Tibial nerve (tissue), 4 donors: ENCODE data around the gene PRR20B. TPM values are rescaled to one million over a fixed set of nuclear protein-coding genes. Genes with fewer than 3 reads are reported as not detected.
"Not testable (repeated sequence)": the region's sequence is repeated elsewhere in the genome, so short reads cannot be mapped to it uniquely, and the experiment has no call there.

ENCODE experiments used
- DNase-seq, 2 donors: peaks; one replicate each; pipeline ENCODE4 v3.0.0-alpha.2; 2019; ENCODE audit warnings: low spot score in 2 of 2
- H3K27ac ChIP-seq, 4 donors: fragments of 200-600 bp; sonication (generic) in 3 of 4; one replicate each; pipeline ENCODE4 v1.5.1; 2017 to 2019; ENCODE audit warnings: mild to moderate bottlenecking in 1 of 4
- H3K27me3 ChIP-seq, 2 donors: fragments of 200-600 bp; sonication (generic) in 1 of 2; one replicate each; pipeline versions ENCODE4 v1.5.1 to v1.6.0; 2017 to 2019
- H3K36me3 ChIP-seq, 3 donors: fragments of 200-600 bp; sonication (generic); one replicate each; pipeline ENCODE4 v1.5.1; 2018 to 2019
- H3K4me1 ChIP-seq, 4 donors: fragments of 200-600 bp; sonication (generic) in 3 of 4; one replicate each; pipeline ENCODE4 v1.5.1; 2017 to 2019
- H3K4me3 ChIP-seq, 4 donors: fragments of 200-600 bp; sonication (generic) in 3 of 4; one replicate each; pipeline ENCODE4 v1.5.1; 2017 to 2019; ENCODE audit warnings: mild to moderate bottlenecking in 1 of 4, moderate library complexity in 1 of 4
- H3K9me3 ChIP-seq, 4 donors: fragments of 200-600 bp; sonication (generic) in 3 of 4; one replicate each; pipeline ENCODE4 v1.5.1; 2017 to 2019
- CTCF ChIP-seq, 5 experiments: fragments of 200-600 bp in 3 of 5; fragments of 450-650 bp in 2 of 5; sonication (generic) in 3 of 5; IDR thresholded peaks; one replicate each; pipeline ENCODE4 v1.5.1; 2016 to 2019; ENCODE audit warnings: antibody characterized with exemption in 5 of 5, mild to moderate bottlenecking in 3 of 5, moderate library complexity in 2 of 5
- EP300 ChIP-seq, 2 donors: sonication (generic); formaldehyde crosslinking; IDR thresholded peaks; one replicate each; pipeline ENCODE4 v1.6.1; 2017; ENCODE audit warnings: antibody characterized with exemption in 2 of 2, mild to moderate bottlenecking in 1 of 2
- POLR2A ChIP-seq, 2 donors: fragments of 450-650 bp; IDR thresholded peaks; one replicate each; pipeline ENCODE4 v1.6.1; 2017; ENCODE audit warnings: antibody characterized with exemption in 2 of 2, mild to moderate bottlenecking in 2 of 2, moderate library complexity in 2 of 2
- WGBS, 2 donors: methylation state at CpG; one replicate each; pipeline ENCODE4 v1.1.5; 2018; 5-methylcytosine and 5-hydroxymethylcytosine counted together
- small RNA-seq: library from RNA; depleted of rRNA; stranded (forward); fragments of <200 nt; gene quantifications from one replicate; pipeline ENCODE3, GENCODE V24; 2016
- total RNA-seq, 4 donors: library from RNA; depleted of rRNA; stranded (reverse); fragments of >200 nt; gene quantifications; one replicate each; pipeline ENCODE4 v1.1.0, GENCODE V29; 2016

PRR20B gene
- total RNA-seq, 4 donors from 2014 or later = not detected

- no peaks in the 10 kb centered on the region for H3K9me3 ChIP-seq
- DNase-seq = no peak
- no peak overlapping the region for H3K27ac ChIP-seq
- H3K27me3 ChIP-seq = no peaks in the 10 kb centered on the region
- no peaks in the 10 kb centered on the region for H3K36me3 ChIP-seq
- no peak overlapping the region for H3K4me3 ChIP-seq
- no peaks in the 10 kb centered on the region for H3K4me1 ChIP-seq
- 94% methylated on average over 5 of the region's 5 CpGs for WGBS, 2 donors
- TF ChIP-seq CTCF (IDR thresholded peaks at IDR 0.05) (no peak), EP300 (IDR thresholded peaks at IDR 0.05) (no peak), POLR2A (IDR thresholded peaks at IDR 0.05) (no peak)
Measured at GRCh38 chr13:57138988-57139387, 8.3 kb upstream of the PRR20B start.

- H3K9me3 ChIP-seq, H3K36me3 ChIP-seq, H3K27me3 ChIP-seq, H3K4me3 ChIP-seq, H3K4me1 ChIP-seq, H3K27ac ChIP-seq, DNase-seq: not testable (repeated sequence)
- 94% methylated on average over 3 of the region's 18 CpGs; no CpG with 5 or more reads in 1 of the 2 donors for WGBS, 2 donors
Measured at GRCh38 chr13:57139781-57140180, 7.5 kb upstream of the PRR20B start.

GRCh38 chr13:57140235-57140968 lies 6.9 kb upstream of the PRR20B start, which contains the start of gene PRR20A:
TSS of gene PRR20A (plus strand) at chr13:57140918. CDS start at chr13:57141305, 387 bp downstream.
- WGBS, 2 donors = 92 to 98% methylated on average over 10 to 11 of the region's 34 CpGs
- not testable (repeated sequence) for H3K4me1 ChIP-seq, H3K4me3 ChIP-seq, H3K27ac ChIP-seq, H3K27me3 ChIP-seq, DNase-seq, H3K36me3 ChIP-seq, H3K9me3 ChIP-seq

DNA sequence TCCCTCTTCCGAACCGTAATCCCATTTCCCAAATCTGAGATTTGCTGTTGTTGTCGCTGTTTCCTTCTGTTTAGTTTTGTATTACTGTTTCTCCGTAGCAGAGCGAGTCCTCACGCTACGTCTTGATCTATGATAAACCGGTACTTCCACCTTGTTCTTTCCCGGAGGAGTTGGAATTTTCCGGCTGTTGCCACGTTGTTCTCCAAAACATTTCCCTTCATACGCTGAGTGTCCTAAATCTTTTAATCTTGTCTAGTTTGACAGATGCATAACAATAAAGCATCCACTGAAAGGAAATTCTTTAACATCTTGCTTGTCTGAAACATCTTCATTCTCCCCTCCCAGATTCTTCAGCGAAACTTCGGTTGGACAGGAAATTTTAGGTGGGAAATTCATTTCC lies 818 bp downstream of the PRR20B start:
- not testable (repeated sequence) for H3K4me3 ChIP-seq, DNase-seq, H3K36me3 ChIP-seq, H3K4me1 ChIP-seq, H3K27ac ChIP-seq, H3K9me3 ChIP-seq, H3K27me3 ChIP-seq
- 93 to 95% methylated on average over 10 of the region's 14 CpGs for WGBS, 2 donors

GRCh38 chr13:57153761-57154160 lies 6.5 kb downstream of the PRR20B start, which contains the start of gene PRR20C:
TSS of gene PRR20C (plus strand) at chr13:57154061. CDS start at chr13:57154448, 387 bp downstream.
- not testable (repeated sequence) for H3K4me3 ChIP-seq, H3K27ac ChIP-seq, H3K36me3 ChIP-seq, DNase-seq, H3K27me3 ChIP-seq, H3K4me1 ChIP-seq, H3K9me3 ChIP-seq
- WGBS, 2 donors = no CpG with 5 or more reads among the region's 22 CpGs

DNA sequence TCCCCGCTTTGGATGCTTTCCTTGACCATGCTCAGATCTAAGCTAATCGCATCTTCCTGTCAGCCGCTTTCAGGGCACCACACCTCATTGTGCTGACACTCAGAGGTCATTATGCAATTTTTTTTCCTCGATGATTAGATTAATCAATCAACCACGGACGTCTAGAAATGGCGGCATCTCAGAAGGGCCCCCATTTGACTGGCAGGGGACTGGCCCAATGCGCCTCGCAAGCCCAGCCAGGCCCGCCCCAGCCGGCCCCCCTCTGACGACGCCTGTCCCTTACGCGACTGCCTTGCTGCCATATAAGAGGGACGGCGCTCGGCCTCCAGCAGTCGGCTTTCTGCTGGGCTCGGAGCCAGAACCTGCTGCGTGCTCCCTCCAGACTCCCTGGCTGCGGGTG lies 13.0 kb downstream of the PRR20B start, which contains the start of gene PRR20D:
PRR20D (plus strand) TSS at position 301 of the 400 bp plus-strand sequence. CDS start 387 bp downstream, outside the sequence.
- not testable (repeated sequence) for DNase-seq, H3K9me3 ChIP-seq, H3K27me3 ChIP-seq, H3K4me1 ChIP-seq, H3K4me3 ChIP-seq, H3K36me3 ChIP-seq, H3K27ac ChIP-seq
- WGBS, 2 donors = no CpG with 5 or more reads among the region's 22 CpGs

GRCh38 chr13:57166897-57167296 lies 19.6 kb downstream of the PRR20B start, which contains the start of gene PRR20E:
TSS of gene PRR20E (plus strand) at chr13:57167197. CDS start at chr13:57167584, 387 bp downstream.
- not testable (repeated sequence) for H3K4me3 ChIP-seq, H3K4me1 ChIP-seq, H3K9me3 ChIP-seq, H3K27ac ChIP-seq, H3K36me3 ChIP-seq, H3K27me3 ChIP-seq, DNase-seq
- WGBS, 2 donors = no CpG with 5 or more reads among the region's 22 CpGs

DNA sequence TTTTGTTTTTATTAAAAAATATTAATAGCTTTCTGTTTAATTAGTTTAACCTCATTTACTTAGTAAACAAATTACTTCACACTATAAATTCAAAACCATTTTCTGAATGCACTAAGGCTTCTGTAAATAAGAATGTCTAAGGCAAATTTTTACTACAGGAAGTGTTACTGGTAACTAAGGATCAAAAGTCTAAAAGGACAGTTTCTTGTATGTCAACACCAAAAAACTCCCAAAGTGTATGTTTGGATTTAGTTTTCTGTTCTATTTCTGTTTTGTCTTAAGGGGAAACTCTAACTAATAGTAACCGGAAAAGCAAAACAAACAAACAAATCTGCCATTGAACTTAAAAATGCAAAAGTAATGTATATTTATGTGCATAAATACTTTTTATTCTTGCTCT lies 44.4 kb downstream of the PRR20B start:
- Histone ChIP-seq H3K4me1 (no peaks in the 10 kb centered on the region), H3K4me3 (no peak overlapping the region), H3K9me3 (no peaks in the 10 kb centered on the region), H3K36me3 (no peaks in the 10 kb centered on the region), H3K27me3 (no peaks in the 10 kb centered on the region), H3K27ac (no peak overlapping the region)
- 52 to 72% methylated on average over 1 of the region's 1 CpG for WGBS, 2 donors
- TF ChIP-seq CTCF (IDR thresholded peaks at IDR 0.05) (no peak), POLR2A (IDR thresholded peaks at IDR 0.05) (no peak), EP300 (IDR thresholded peaks at IDR 0.05) (no peak)
- DNase-seq = no peak

Small RNAs within 50 kb of the gene (small RNA-seq; reads per million reads assigned to genes)
- not detected for gene PRR20FP

Other genes starting within 250 kb of the PRR20B start
- gene PRR20A, start 6.6 kb upstream of the PRR20B start, total RNA-seq = not detected
- gene PRR20C, start 6.6 kb downstream of the PRR20B start, total RNA-seq = not detected
- not detected for gene PRR20D, start 13.1 kb downstream of the PRR20B start, total RNA-seq
- gene PRR20E, start 19.7 kb downstream of the PRR20B start, total RNA-seq = not detected